Erythroblast (primary cell): Measurements from ENCODE around the gene KIF16B.

ENCODE experiments used
- DNase-seq, 2 experiments: peaks; one replicate each; lab custom pipeline; 2025; lab: John Stamatoyannopoulos, UW
- GATA1 ChIP-seq: IDR thresholded peaks from 2 replicates; pipeline ENCODE4 v1.6.1; 2011; ENCODE audit warnings: low read depth, mild to moderate bottlenecking, control low read depth, low read length, moderate library complexity
- POLR2A ChIP-seq: IDR thresholded peaks from 2 replicates; pipeline ENCODE4 v1.6.1; 2011; ENCODE audit warnings: mild to moderate bottlenecking, low read length

The KIF16B gene

GRCh38 chr20:16553684-16554083 is 19.6 kb downstream of the KIF16B start:
- TF ChIP-seq POLR2A = no peak
- no peak for TF ChIP-seq GATA1
- DNase-seq = no peak

- TF ChIP-seq GATA1 (no peak), POLR2A (no peak)
- no peak for DNase-seq
These were observed 20.1 kb downstream of the KIF16B start for GRCh38 chr20:16553101-16553500.

GRCh38 chr20:16552015-16552414 is 21.2 kb downstream of the KIF16B start:
- DNase-seq = no peak
- TF ChIP-seq POLR2A (no peak), GATA1 (no peak)

GRCh38 chr20:16551607-16552006 is 21.6 kb downstream of the KIF16B start:
- DNase-seq = no peak
- TF ChIP-seq GATA1 (no peak), POLR2A (no peak)

- no peak for TF ChIP-seq GATA1
- no peak for TF ChIP-seq POLR2A
- DNase-seq = no peak
These were observed 25.1 kb downstream of the KIF16B start for GRCh38 chr20:16548068-16548672.

- no peak for DNase-seq
- TF ChIP-seq GATA1 (no peak), POLR2A (no peak)
These were observed 28.3 kb downstream of the KIF16B start for GRCh38 chr20:16544949-16545348.

GRCh38 chr20:16542477-16542876 is 30.8 kb downstream of the KIF16B start:
- DNase-seq = no peak
- no peak for TF ChIP-seq GATA1
- TF ChIP-seq POLR2A = no peak

GRCh38 chr20:16541878-16542277 is 31.4 kb downstream of the KIF16B start:
- TF ChIP-seq POLR2A = no peak
- TF ChIP-seq GATA1 = no peak

GRCh38 chr20:16541226-16541625 is 32.0 kb downstream of the KIF16B start:
- TF ChIP-seq GATA1 = no peak
- no peak for TF ChIP-seq POLR2A

More at GRCh38 chr20:16541878-16542277, 31.4 kb downstream of the KIF16B start:
- no peak for DNase-seq

GRCh38 chr20:16539280-16540021 is 33.8 kb downstream of the KIF16B start:
- no peak for DNase-seq
- no peak for TF ChIP-seq GATA1
- TF ChIP-seq POLR2A = no peak

More at GRCh38 chr20:16541226-16541625, 32.0 kb downstream of the KIF16B start:
- no peak for DNase-seq

GRCh38 chr20:16538779-16539178 is 34.5 kb downstream of the KIF16B start:
- TF ChIP-seq GATA1 = no peak
- TF ChIP-seq POLR2A = no peak
- DNase-seq = no peak

GRCh38 chr20:16537918-16538317 is 35.3 kb downstream of the KIF16B start:
- no peak for DNase-seq
- no peak for TF ChIP-seq POLR2A
- no peak for TF ChIP-seq GATA1

GRCh38 chr20:16537025-16537665 is 36.1 kb downstream of the KIF16B start:
- TF ChIP-seq POLR2A = no peak
- TF ChIP-seq GATA1 = no peak
- no peak for DNase-seq

GRCh38 chr20:16535277-16535676 is 38.0 kb downstream of the KIF16B start:
- no peak for DNase-seq
- TF ChIP-seq POLR2A = no peak
- TF ChIP-seq GATA1 = no peak
